ENCODE results near the gene SIVA1.

DNA sequence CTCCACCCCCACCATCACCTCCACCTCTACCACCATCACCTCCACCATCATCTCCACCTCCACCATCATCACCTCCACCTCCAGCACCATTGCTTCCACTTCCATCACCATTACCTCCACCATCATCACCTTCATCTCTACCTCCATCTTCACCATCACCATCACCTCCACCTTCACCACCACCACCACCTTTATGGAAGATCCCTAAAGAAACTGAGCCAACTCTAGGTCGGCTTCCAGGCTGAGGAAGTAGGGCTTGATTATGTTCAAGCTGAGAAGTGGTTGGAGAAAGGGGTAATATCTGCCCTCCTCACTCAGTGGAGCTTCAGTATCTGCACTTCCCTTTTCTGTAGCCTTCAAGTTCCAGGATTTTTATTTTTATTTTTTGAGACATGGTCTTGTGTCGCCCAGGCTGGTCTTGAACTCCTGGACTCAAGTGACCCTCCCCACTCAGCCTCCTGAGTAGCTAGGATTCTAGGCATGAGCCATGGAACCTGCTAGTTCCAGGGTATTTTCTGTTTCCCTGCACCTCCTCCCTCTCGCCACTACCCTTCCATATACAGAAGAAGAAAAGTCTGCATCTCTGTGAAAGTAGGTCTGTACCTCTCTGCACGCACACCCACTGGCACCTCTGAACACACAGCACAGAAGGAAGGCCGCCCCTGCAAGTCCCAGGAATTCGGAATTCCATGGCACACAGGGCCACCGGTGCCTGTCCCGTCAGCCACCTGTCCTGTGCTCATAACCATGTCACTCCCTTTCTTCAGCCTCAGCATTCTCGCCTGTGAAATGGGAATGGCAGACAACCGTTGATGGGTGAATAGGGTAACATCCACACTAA, 53.9 kb downstream of the SIVA1 start:
- TF ChIP-seq, protein P1, sequence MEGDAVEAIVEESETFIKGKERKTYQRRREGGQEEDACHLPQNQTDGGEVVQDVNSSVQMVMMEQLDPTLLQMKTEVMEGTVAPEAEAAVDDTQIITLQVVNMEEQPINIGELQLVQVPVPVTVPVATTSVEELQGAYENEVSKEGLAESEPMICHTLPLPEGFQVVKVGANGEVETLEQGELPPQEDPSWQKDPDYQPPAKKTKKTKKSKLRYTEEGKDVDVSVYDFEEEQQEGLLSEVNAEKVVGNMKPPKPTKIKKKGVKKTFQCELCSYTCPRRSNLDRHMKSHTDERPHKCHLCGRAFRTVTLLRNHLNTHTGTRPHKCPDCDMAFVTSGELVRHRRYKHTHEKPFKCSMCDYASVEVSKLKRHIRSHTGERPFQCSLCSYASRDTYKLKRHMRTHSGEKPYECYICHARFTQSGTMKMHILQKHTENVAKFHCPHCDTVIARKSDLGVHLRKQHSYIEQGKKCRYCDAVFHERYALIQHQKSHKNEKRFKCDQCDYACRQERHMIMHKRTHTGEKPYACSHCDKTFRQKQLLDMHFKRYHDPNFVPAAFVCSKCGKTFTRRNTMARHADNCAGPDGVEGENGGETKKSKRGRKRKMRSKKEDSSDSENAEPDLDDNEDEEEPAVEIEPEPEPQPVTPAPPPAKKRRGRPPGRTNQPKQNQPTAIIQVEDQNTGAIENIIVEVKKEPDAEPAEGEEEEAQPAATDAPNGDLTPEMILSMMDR (IDR thresholded peaks at IDR 0.05; ENCODE audit: borderline replicate concordance, extremely low read depth, low read length, poor library complexity, severe bottlenecking) = no peak
- no peak for TF ChIP-seq EZH2 (IDR thresholded peaks at IDR 0.05; ENCODE audit: borderline replicate concordance, low read depth, low read length, severe bottlenecking)

Data from DND-41 (cell line).